Activated naive CD4-positive, alpha-beta T cell treated with anti-CD3 and anti-CD28 coated beads, Interleukin-2, amount 50 U/mL, for 72 hours (primary cell): Measurements from ENCODE around the gene EGR1. TPM values are rescaled to one million over a fixed set of nuclear protein-coding genes. Genes with fewer than 3 reads are reported as not detected.

Experiments used
- ATAC-seq, 2 donors: fragments of 150-1000 bp; cut with Tn5 transposase; 2 replicates each; pipeline ENCODE4 v1.10.0; 2021; ENCODE audit warnings: mild to moderate bottlenecking in 2 of 2, moderate library complexity in 2 of 2
- DNase-seq, 2 donors: peaks; one replicate each; pipeline ENCODE4 v3.0.0; 2021 to 2022; ENCODE audit warnings: low spot score in 2 of 2
- H3K27ac Mint-ChIP-seq, 2 donors: one replicate each; pipeline ENCODE4 v1.8.0; 2022; ENCODE audit warnings: mild to moderate bottlenecking in 2 of 2, mixed read lengths in 2 of 2
- H3K36me3 Mint-ChIP-seq, 2 donors: one replicate each; pipeline ENCODE4 v1.8.0; 2022; ENCODE audit warnings: mixed read lengths in 2 of 2
- H3K9me3 Mint-ChIP-seq, 2 donors: one replicate each; pipeline ENCODE4 v1.8.0; 2022; ENCODE audit warnings: mixed read lengths in 2 of 2
- total RNA-seq, 2 donors: library from RNA; stranded (reverse); gene quantifications; one replicate each; pipeline ENCODE4 v1.2.3, GENCODE V29; 2022

EGR1 gene
- 10 to 100 TPM; 39.4 to 60.1 TPM for total RNA-seq

DNA sequence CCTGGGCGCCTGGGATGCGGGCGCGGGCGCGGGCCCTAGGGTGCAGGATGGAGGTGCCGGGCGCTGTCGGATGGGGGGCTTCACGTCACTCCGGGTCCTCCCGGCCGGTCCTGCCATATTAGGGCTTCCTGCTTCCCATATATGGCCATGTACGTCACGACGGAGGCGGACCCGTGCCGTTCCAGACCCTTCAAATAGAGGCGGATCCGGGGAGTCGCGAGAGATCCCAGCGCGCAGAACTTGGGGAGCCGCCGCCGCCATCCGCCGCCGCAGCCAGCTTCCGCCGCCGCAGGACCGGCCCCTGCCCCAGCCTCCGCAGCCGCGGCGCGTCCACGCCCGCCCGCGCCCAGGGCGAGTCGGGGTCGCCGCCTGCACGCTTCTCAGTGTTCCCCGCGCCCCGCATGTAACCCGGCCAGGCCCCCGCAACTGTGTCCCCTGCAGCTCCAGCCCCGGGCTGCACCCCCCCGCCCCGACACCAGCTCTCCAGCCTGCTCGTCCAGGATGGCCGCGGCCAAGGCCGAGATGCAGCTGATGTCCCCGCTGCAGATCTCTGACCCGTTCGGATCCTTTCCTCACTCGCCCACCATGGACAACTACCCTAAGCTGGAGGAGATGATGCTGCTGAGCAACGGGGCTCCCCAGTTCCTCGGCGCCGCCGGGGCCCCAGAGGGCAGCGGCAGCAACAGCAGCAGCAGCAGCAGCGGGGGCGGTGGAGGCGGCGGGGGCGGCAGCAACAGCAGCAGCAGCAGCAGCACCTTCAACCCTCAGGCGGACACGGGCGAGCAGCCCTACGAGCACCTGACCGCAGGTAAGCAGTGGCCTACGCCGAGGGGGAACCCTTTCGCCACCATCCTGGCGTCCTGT is at the start of gene EGR1:
TSS of gene EGR1 (plus strand) at position 219 of the 864 bp plus-strand sequence. CDS start at position 502, 283 bp downstream.
- Mint-ChIP-seq H3K27ac (peak within 1 kb of the TSS; percentile 87 to 95), H3K36me3 (peaks cover 22 to 25% of the 10 kb centered on the region in 2 donors), H3K9me3 (no peaks in the 10 kb centered on the region)
- peak; percentile 64 to 70 for ATAC-seq
- DNase-seq = peak; percentile 92 to 98

- no peak for DNase-seq
- H3K36me3 Mint-ChIP-seq = peaks cover 6 to 9% of the 10 kb centered on the region in 2 donors
- no peaks in the 10 kb centered on the region for H3K9me3 Mint-ChIP-seq
- no peak overlapping the region for H3K27ac Mint-ChIP-seq
- no peak for ATAC-seq
Observed at GRCh38 chr5:138418444-138418843, 46.8 kb upstream of the EGR1 start.

DNA sequence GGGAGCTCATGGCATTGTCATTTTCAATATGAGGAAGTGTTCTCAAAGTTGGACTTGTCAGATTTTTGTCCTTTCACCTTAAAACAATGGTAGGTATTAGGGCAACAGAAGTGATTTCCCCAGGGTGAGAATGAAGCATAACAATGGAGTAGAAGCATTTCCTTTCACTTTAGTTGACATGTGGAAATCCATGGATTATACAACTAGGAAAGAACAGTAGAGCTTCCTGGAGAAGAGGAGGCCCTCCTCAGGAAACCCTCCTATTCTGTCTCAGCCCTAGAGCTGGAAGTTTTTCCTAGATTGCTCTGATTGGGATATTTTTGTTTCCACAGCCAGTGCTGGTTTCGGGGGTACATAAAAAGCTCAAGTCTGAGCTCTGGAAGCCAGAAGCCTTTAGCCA is 40.2 kb upstream of the EGR1 start:
- DNase-seq (no peak), ATAC-seq (no peak)
- Mint-ChIP-seq H3K9me3 (no peaks in the 10 kb centered on the region), H3K36me3 (peaks cover 16 to 17% of the 10 kb centered on the region in 2 donors), H3K27ac (peak overlapping the region in 1 of 2 donors; percentile 37)

DNA sequence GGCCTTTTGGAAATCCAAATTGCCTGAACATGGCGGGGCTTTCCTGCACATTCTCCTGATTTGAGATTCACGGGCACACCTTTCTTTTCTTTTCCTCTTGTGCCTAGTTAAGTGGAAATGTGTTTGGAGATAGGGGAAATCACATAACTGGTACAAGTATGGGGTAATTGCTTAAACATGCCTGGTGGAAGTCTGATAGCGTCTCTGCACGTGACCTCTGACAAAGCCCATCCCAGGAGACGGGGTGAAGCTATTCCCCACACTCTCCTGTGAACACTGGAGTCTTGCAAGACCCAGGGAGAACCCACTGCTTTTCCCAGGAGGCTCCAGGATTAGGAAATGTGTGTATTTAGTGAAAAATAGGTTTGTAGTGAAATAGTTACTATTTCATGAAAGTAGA is 29.3 kb upstream of the EGR1 start:
- Mint-ChIP-seq H3K27ac (no peak overlapping the region), H3K36me3 (no peaks in the 10 kb centered on the region), H3K9me3 (no peaks in the 10 kb centered on the region)
- DNase-seq = no peak
- no peak for ATAC-seq

GRCh38 chr5:138438003-138438723 is 27.1 kb upstream of the EGR1 start:
- H3K36me3 Mint-ChIP-seq = no peaks in the 10 kb centered on the region

DNA sequence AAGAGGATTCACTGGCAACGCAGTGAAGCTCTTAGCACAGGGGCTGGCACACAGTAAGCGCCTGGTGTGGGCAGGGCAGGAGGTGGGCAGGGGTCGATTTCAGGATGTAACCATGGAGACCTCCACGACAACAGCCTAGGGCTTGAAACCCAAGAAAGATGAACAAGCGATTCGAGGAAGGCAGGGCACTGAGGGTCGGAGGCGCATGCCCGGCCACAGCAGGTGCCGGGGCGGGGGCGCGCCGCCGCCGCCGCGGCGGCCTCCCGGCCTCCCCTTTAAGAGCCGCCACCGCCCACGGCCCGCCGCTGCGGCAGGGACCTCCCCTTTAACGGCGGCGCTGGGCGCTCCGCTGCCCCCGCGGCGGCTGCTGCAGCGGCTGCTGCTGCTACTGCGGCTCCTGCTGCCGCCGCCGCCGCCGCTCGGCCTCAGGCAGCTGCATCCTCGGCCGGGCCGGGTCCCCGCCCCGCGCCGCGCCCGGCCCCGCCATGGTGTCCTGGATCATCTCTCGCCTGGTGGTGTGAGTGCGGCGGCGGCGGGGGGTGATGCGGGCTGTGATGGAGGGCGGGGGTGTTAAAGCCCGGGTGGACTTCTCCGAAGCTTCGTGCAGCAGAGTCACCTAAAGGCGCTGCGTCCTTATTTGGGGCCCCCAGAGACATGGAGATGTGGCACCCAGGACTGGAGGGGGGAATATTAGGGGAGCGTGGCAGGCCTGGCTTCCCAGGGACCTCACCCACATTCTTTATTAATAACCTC is 26.4 kb upstream of the EGR1 start, which contains the start of gene REEP2:
TSS of gene REEP2 (plus strand) at position 334 of the 753 bp plus-strand sequence. CDS start at position 486, 152 bp downstream.
- Mint-ChIP-seq H3K36me3 (no peaks in the 10 kb centered on the region), H3K9me3 (no peaks in the 10 kb centered on the region), H3K27ac (peak within 1 kb of the TSS in 1 of 2 donors; percentile 21)
- peak in 1 of 2 donors; percentile 73 for DNase-seq
- ATAC-seq = peak; percentile 80 to 92

More at GRCh38 chr5:138438003-138438723, 27.1 kb upstream of the EGR1 start:
- no peak for DNase-seq
- Mint-ChIP-seq H3K27ac (peak overlapping the region in 1 of 2 donors; percentile 21), H3K9me3 (no peaks in the 10 kb centered on the region)
- ATAC-seq = peak in 1 of 2 donors; percentile 3

DNA sequence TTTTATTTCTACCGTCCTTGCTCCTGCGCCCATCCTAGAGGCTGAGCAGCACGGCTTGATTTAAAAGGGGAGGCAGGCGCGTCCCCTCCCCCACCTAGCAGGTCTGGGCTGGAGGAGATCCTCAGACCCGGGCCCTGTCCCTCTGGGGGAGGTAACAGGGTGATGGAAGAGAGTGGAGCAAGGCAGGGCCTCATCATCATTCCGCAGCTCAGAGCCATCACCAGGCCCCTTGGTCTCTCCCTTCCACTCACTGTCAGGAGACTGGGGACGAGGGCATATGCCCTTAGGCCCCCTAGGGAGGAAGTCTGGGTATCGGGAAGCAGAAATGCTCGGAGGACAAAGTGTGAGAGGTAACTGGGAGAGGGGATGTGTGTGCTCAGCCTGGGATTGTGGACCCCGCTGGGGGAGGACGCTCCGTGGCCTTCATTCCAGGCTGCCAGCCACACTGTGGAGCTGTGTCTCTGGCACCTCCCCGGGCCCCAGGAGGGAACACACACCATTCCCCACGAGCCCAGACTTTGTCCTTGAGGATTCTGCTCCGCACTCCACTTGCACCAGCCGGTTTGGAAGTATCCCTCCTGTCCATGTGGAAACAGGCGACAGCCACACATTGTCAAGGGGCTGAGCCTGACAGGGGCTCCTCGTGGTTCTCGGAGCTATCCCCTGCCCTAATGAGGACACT is 25.7 kb upstream of the EGR1 start:
- Mint-ChIP-seq H3K9me3 (no peaks in the 10 kb centered on the region), H3K27ac (no peak overlapping the region), H3K36me3 (no peaks in the 10 kb centered on the region)
- peak in 1 of 2 donors; percentile 6 for ATAC-seq
- no peak for DNase-seq

- ATAC-seq (no peak), DNase-seq (no peak)
- no peaks in the 10 kb centered on the region for H3K36me3 Mint-ChIP-seq
- peak overlapping the region in 1 of 2 donors; percentile 14 for H3K27ac Mint-ChIP-seq
- H3K9me3 Mint-ChIP-seq = no peaks in the 10 kb centered on the region
Observed at GRCh38 chr5:138440159-138441073, 24.9 kb upstream of the EGR1 start.

DNA sequence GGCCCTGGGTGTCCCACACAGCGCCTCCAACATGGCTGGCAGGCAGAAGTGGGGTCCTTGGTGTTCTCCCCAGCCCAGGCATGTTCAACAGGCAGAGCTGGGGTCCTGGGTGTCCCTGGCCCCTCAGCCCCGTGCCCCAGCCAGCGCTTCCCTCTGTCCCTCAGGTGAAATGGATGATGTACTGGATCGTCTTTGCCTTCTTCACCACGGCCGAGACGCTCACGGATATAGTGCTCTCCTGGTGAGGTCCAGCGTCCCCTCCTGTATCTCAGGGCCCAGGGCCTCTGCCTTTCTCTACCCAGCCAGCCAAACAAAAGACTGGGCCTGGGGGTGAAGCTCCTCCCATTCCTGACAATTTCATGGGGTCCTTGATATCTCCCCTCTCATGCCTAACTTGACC is 24.1 kb upstream of the EGR1 start:
- H3K9me3 Mint-ChIP-seq = no peaks in the 10 kb centered on the region

GRCh38 chr5:138444078-138444773 is 21.1 kb upstream of the EGR1 start:
- ATAC-seq (no peak), DNase-seq (no peak)
- Mint-ChIP-seq H3K9me3 (no peaks in the 10 kb centered on the region), H3K36me3 (no peaks in the 10 kb centered on the region), H3K27ac (no peak overlapping the region)

More for the DNA sequence above, 24.1 kb upstream of the EGR1 start:
- Mint-ChIP-seq H3K27ac (peak overlapping the region in 1 of 2 donors; percentile 14), H3K36me3 (no peaks in the 10 kb centered on the region)
- DNase-seq = no peak
- ATAC-seq = no peak

DNA sequence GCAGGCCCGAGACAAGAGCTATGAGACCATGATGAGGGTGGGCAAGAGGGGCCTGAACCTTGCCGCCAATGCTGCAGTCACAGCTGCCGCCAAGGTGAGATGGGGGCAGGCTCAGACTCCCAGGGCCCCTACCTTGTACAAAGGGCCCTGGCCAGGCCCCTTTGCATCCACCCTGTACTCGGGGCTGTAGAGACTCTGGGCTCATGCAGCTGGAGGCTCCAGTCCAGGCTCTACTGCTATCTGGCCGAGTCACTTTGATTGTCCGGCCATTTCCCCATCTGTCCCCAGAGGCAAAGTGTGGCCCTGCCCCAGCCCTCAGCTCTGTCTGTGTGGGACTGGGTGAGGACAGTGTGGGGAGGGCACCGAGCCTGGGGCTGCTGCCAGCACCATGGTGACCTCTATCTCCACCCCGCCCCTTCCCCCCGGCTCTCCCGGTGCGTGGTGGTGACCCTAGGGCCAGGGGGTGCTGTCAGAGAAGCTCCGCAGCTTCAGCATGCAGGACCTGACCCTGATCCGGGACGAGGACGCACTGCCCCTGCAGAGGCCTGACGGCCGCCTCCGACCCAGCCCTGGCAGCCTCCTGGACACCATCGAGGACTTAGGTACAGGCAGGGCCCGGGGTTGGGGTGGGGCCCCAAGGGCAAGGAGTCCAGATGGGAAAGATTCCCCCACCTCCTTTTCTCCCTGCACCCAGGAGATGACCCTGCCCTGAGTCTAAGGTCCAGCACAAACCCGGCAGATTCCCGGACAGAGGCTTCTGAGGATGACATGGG is 20.3 kb upstream of the EGR1 start:
- ATAC-seq = no peak
- Mint-ChIP-seq H3K9me3 (no peaks in the 10 kb centered on the region), H3K27ac (no peak overlapping the region), H3K36me3 (no peaks in the 10 kb centered on the region)
- DNase-seq = no peak

DNA sequence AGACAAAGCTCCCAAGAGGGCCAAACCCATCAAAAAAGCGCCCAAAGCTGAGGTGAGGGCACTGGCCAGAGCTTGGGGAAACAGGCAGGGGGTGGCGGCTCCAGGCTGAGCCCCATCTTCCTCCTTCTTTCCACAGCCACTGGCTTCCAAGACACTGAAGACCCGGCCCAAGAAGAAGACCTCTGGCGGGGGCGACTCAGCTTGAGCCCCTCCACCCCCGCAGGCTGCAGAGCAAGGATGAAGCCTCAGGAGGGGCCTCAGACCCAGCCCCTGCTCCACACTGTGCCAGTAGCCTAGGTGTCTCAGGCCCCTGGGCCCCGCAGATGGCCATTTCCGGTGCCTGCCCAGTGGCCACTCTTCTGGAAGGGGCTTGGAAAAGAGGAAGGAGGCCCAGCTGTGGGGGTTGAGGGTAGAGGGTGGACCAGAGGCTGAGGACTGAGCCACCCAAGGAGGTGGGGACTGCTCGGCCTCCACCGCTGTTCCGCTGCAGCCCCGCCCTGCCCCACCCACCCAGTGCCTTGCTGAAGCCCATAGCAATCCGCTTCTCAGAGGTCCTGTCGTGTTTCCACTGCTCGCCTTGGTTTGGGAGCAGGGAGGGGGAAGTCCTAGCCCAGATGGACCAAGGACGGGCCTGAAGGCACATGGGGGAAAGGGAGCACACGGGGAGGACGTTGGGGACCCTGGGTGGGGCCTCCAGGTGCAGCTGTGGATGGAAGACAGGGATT is 19.6 kb upstream of the EGR1 start:
- no peak for DNase-seq
- Mint-ChIP-seq H3K36me3 (no peaks in the 10 kb centered on the region), H3K9me3 (no peaks in the 10 kb centered on the region), H3K27ac (no peak overlapping the region)
- no peak for ATAC-seq

- no peak for DNase-seq
- no peak overlapping the region for H3K27ac Mint-ChIP-seq
- no peaks in the 10 kb centered on the region for H3K9me3 Mint-ChIP-seq
- H3K36me3 Mint-ChIP-seq = no peaks in the 10 kb centered on the region
- no peak for ATAC-seq
Observed at GRCh38 chr5:138448070-138448469, 17.2 kb upstream of the EGR1 start.
